ELR (cell line): ENCODE data around the gene CYP4V2.

Experiments
- DNase-seq: peaks from one replicate; pipeline ENCODE4 v3.0.0-alpha.2; 2015; ENCODE audit warnings: low read depth

Gene CYP4V2

GRCh38 chr4:186191200-186192065, at the start of gene CYP4V2:
TSS of gene CYP4V2 (plus strand) at chr4:186191567. CDS start at chr4:186191824, 257 bp downstream.
- peak; percentile 82 for DNase-seq

DNA sequence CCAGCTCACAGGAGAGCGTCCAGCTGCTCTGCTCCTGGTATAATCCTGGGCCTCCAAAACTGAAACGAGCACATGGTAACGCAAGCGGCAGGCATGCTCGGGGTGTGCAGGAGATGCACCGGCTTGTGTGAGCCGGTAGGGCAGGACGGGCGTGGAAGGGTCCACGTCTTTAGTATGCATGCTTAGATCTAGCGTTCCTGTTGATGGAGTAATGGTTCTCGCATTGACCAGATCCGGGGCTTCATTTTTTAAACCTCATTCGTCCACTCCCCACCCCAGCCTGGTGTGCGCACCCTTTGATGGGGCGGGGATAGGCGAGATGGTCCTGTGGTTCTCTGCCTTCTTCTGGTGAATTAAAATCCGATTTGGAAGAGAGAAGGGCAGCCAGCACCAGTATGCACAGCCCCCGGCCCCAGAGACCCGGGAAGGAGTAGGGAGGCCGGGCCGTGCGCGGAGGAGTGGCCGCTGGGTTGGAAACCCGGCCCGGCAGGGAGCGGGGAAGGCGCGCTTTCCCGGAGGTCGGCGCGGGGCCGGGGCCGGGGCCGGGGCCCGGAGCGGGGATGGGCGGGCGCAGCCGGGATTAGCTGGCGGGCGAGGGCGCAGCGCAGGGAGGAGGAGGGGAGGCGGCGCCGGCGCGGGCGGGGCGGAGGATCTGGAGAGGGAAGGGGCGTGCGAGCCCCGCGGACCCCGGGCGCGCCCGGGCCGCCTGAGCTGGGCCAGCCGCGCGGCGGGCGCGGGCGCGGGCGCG, 47.0 kb upstream of the CYP4V2 start:
- DNase-seq, result peak; percentile 26

DNA sequence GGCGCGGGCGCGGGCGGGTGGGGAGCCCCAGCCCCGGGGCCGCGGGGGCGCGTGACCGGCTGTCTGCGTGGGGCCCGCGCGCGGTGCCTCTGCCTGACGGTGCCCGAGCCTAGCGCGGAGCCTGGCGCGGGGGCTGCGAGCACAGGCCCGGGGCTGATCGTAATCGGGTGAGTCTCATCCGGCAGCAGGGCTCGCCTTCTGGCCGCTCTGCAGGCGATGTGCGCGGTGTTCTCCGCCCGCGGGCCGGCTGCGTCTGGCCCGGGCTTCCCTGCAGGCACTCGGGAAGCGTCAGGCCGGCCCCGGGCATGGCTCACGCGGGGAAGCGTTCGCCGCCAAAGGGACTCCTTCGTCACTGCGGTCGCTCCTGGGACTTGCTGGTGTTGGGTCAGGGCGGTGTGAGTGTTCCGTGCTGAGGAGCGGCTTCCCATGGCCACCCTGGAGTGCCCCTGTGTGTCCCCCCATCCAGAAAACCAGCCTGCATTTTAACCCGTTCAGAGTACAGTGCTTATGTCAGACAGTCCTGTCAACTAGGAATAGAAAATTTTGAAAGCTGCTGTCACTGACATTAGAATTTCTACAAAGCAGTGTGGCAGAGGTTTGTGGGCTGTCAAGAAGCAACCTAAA, 46.3 kb upstream of the CYP4V2 start:
- DNase-seq, result peak; percentile 37

DNA sequence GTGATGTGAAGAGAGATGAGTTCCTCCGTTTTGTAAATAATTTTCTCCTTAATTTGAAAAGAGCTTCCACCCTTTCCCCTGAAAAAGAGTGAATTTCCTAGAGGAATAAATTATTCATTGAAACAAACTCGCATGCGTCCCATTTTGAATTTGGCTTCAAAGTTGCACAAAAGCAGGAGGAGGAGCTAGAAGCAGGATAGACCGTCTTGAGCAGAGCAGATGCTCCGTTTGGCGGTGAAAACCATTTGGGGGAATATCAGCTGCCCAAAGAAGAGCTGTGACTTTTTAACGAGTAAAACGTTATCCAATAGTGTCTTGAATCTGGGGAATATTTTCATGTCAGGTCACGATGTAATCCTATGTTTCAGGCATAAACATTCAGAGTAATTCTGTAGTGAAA, 44.9 kb upstream of the CYP4V2 start:
- no peak for DNase-seq

- no peak for DNase-seq
Observed at GRCh38 chr4:186148336-186148975, 42.9 kb upstream of the CYP4V2 start.

DNA sequence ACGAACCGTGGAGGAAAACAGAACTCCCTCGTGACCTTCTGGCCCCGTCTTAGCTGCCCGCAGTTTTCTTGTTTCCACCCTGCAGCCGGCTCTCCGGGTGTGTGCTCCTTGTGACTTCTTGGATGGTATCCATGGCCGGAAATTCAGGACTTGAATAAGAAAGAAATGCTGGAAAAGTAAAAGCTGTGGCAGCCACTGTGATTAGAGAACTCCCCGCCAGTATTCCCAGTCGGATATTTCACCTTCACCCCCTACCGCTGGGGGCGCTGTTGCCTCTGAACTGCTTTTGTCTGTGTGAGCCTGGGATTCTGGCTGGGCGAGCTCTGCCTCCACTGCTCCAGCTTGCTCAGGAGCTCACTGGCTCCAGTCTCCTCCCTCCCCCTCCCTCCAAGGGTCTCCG, 41.5 kb upstream of the CYP4V2 start:
- no peak for DNase-seq

- no peak for DNase-seq
Observed at GRCh38 chr4:186150926-186151325, 40.4 kb upstream of the CYP4V2 start.

DNA sequence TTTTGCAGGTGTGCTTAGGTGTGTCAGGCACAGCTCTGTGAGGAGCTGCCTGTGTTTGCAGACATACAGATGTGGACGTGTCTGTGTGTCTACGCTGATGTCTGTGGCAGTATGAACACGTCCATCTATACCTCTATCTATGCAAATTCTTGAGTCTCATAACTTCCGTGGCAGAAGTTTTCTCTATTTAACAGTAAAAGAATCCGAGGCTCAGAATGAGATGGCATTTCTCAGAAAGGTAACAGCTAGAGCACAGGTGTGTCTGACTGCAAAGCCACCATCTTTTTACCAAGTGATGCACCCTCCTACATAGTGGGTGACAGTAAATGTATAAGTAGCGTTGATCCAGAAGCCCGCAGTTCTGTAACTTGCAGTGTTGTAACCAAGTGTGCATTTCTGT, 39.9 kb upstream of the CYP4V2 start:
- DNase-seq, result no peak

- no peak for DNase-seq
Observed at GRCh38 chr4:186158021-186158813, 33.1 kb upstream of the CYP4V2 start.

DNA sequence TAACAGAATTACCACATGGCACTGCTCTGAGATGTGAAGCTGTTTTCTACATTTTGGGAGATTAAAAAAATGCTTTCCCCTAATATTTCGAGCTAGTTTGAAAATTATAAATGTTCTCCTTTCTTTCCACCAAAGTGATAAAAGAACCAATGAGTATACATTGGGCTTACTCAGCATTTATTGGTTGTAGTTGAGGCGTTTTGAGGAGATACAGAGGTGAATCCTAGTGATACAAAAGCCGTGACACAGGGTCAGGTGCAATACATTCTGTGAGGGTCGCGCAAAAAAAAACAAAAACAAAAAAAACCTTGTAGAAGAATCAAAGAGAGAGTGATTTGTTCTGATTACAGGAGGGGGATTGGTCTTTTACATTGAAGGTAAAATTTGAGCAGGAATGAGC, 32.4 kb upstream of the CYP4V2 start:
- no peak for DNase-seq

GRCh38 chr4:186159613-186160012, 31.8 kb upstream of the CYP4V2 start:
- DNase-seq, result no peak

DNA sequence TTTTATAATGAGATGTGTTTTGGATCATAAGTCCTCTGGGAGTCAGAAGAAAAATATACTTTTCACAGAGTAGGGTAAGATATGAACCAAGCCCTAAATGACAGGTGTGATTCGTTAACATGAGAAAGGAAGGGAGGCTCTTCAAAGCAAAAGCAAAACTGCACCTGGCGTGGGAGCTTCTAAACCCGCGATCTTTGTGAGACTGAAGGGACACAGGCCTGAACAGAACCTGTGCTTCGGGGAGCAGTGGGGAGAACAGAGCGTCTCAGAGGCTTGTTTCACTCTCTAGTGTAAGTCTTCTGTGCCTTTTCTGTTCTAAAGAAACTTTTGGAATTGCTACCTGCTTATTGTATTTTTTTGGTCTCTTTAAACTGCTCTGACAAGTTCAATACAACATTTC, 30.2 kb upstream of the CYP4V2 start:
- DNase-seq, result no peak

DNA sequence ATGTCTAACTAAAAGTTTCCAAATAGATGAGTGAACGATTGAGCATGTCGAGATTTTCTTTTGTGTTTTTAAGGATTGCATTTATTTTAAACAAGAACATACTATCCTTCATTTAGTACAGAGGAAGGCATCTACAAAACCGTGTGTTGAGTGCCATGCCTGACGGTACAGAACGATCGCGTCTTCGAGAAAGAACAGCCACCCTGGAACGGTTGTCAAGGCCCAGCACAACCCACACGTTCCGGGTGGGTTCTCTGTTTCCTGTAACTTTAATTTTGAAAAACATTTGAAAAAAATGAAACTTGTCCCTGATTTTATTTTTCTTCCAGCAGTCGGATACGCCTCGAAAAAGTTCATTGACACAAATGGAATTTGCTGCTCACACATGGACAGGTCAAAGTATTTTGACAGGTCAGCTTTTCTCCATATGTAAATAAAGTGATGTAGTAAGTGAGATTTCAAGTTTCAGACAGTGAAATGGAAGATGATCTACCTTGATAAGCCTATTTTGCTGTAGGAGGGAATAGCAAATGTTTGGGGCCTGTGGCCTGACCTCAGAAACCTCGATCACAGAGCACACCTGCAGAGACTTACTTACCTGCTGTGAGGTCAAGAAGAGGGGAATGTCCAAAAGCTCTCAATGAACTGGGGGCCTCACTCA, 24.4 kb upstream of the CYP4V2 start:
- DNase-seq, result no peak

DNA sequence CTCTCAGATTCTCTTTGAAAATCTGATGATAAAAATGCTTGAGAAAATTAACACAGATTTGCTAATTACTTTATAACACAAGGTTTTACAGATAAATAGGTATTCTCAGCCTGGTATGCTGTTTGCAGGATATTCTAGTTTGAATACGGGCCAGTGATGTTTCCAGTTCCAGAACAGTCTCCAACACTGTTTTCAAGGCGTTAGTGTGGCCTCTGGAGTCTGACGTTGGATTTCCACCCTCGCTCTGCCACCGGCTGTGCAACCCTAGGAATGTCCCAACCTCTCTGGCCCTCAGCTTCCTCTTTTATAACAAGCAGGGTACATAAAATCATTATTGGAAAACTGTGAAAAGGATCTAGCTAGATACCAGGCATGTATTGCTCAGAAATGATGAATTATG, 23.8 kb upstream of the CYP4V2 start:
- DNase-seq, result no peak

GRCh38 chr4:186168750-186169149, 22.6 kb upstream of the CYP4V2 start:
- DNase-seq, result no peak

DNA sequence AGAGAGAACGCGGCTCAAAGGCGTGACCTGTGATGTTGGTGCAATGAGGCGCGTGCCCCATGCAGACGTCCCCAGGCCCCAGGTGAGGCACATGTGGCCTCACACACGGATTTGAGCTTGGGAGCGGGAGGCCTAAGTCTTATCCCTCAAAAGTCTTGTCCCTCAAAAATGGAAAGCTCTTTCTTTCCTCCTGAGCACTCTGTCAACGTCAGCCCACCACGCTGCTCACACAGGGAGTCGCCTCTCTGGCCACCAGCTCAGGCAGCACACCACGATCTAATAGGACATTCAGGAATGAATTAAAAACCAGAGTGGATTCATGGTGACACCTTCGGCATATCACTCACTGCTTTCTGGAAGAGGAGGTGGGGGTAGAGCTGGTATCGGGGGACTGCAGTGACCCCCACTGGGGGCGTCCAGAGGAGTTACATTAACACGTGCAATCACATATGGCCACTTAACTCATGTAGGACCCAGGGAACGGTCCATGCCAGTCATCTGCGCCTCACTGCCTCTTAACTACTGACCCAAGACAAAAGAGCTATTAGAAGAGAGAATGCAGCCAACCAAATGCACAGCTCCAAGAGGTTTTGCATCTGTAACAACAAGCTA, 21.9 kb upstream of the CYP4V2 start:
- no peak for DNase-seq

DNA sequence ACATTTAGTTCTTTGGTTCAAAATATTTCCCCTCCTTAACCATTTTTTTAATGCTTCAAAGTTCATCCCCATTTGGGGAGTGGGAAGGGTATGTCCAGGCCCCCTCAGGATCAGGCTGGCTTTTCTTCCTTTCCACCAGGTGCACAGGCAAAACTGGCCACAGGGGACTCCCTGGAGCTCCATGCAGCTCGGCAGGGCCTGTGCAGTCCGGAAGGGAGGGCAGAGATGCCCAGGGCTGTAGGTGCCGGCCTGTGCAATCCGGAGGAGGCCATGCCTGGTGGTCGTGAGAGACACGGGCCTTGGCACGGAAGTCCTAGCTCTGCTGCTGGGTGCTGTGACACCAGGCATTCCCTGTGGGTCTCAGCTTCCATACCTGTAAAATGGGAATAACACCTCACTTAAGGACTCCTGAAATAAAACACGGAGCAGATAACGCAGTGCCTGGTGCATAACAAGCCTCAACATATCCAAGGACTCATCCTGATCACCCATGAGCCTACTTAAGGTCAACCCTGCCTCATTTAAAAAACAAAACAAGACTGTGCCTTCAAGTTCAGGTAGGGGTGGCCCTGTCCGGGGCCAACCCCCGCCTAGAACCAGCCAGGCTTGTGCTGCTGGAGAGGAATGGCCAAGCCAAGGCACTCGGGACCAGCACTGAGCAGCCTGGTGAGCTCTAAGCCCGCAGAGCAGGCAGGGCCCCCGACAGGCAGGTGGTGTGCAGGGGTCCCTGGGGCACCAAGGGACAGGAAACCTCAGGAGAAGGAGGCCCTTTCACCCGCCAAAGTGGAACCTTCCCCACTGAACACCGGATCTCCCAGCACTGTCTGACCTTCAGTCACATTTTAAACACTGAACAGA, 21.2 kb upstream of the CYP4V2 start:
- no peak for DNase-seq

GRCh38 chr4:186170966-186171365, 20.4 kb upstream of the CYP4V2 start:
- DNase-seq, result no peak

- no peak for DNase-seq
Observed at GRCh38 chr4:186172546-186172945, 18.8 kb upstream of the CYP4V2 start.

DNA sequence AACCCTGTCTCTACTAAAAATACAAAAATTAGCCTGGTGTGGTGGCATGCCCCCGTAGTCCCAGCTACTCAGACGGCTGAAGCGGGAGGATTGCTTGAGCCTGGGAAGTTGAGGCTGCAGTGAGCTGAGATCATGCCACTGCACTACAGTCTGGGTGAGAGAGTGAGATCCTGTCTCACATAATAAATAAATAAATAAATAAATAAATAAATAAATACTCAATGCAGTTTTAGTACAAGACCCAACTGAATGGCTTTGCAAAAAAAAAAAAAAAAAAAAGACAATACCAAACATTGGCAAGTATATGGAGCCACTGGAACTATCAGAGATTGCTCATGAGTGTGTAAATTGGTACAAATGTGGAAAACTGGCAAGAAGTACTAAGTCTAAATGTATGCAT, 3.3 kb upstream of the CYP4V2 start:
- no peak for DNase-seq
